Ammon's horn (tissue), 1 donor: Measurements from ENCODE around the gene PGLYRP4.
A peak's percentile ranks its signal among the peaks of the same experiment; 100 is the strongest.
"Not testable (repeated sequence)": the region's sequence is repeated elsewhere in the genome, so short reads cannot be mapped to it uniquely, and the experiment has no call there.

Source experiments
- DNase-seq: peaks from one replicate; pipeline ENCODE4 v3.0.0-alpha.2; 2016; ENCODE audit warnings: low spot score

Gene PGLYRP4

GRCh38 chr1:153356392-153357075 is 7.9 kb upstream of the PGLYRP4 start:
- DNase-seq, result no peak

GRCh38 chr1:153355445-153356071 is 6.9 kb upstream of the PGLYRP4 start:
- peak; percentile 28 for DNase-seq

- DNase-seq, result no peak
These were observed 6.0 kb upstream of the PGLYRP4 start for GRCh38 chr1:153354515-153355193.

- no peak for DNase-seq
These were observed 4.7 kb upstream of the PGLYRP4 start for GRCh38 chr1:153353226-153353947.

GRCh38 chr1:153352523-153352922 is 3.9 kb upstream of the PGLYRP4 start:
- DNase-seq, result peak; percentile 79

DNA sequence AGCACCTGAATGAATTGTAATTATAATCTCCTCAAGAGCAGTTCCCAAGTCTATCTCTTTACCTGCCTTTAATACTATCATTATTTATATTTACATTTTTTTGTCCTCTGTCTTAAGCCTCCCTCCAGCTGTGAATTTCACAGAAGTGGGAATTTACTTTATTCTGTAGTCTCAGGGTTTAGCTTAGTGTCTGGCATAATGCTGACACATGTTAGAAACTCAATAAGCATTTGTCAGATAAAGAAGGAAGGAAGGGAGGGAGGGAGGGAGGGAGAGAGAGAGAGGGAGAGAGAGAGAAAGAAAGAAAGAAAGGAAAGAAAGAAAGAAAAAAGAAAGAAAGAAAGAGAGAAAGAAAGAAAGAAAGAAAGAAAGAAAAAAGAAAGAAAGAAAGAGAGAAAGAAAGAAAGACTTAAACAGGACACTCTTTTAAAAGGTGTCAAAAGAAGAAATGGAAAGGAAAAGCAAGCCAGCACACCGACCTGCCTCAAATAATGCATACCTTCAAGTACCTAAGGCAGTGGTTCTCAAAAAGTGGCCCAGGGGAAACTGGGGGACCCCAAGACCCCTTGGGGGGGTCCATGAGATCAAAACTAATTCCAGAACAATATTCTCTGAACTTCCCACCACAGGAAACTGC is 1.8 kb upstream of the PGLYRP4 start:
- no peak for DNase-seq

GRCh38 chr1:153349363-153350320 is 1.0 kb upstream of the PGLYRP4 start:
- no peak for DNase-seq

- no peak for DNase-seq
These were observed 785 bp downstream of the PGLYRP4 start for GRCh38 chr1:153347856-153348255.

- not testable (repeated sequence) for DNase-seq
These were observed 1.6 kb downstream of the PGLYRP4 start for GRCh38 chr1:153347049-153347448.

DNA sequence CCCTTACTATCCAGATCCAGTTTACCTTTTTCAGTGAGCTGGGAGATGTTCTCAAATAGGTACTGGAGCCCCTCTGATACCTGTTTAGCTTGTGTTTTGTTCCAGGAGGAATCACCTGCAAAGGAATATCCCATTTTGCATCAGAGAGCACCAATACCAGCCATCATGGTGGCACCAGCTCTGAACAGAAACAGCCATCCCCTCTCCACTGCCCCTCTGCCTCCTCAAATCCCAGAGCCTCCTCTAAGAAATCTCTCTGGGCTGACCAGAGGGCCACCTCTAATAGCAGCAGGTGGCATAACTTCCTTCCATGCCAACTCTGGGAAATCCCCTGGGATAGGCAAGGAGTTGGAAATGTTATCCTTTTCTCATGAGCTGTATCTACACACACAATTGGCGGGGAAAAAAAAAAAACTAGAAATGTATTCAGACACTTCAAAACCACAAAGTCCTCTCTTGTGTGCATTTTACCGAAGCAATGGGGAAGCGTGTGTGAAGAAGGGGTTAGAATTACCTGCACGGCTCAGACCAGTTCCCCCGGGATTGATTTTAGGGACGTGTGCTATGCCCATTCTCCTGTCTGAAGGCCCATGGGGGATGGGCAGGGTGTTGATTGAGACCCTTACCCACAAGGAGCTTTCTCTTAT is 2.4 kb downstream of the PGLYRP4 start:
- DNase-seq, result no peak

DNA sequence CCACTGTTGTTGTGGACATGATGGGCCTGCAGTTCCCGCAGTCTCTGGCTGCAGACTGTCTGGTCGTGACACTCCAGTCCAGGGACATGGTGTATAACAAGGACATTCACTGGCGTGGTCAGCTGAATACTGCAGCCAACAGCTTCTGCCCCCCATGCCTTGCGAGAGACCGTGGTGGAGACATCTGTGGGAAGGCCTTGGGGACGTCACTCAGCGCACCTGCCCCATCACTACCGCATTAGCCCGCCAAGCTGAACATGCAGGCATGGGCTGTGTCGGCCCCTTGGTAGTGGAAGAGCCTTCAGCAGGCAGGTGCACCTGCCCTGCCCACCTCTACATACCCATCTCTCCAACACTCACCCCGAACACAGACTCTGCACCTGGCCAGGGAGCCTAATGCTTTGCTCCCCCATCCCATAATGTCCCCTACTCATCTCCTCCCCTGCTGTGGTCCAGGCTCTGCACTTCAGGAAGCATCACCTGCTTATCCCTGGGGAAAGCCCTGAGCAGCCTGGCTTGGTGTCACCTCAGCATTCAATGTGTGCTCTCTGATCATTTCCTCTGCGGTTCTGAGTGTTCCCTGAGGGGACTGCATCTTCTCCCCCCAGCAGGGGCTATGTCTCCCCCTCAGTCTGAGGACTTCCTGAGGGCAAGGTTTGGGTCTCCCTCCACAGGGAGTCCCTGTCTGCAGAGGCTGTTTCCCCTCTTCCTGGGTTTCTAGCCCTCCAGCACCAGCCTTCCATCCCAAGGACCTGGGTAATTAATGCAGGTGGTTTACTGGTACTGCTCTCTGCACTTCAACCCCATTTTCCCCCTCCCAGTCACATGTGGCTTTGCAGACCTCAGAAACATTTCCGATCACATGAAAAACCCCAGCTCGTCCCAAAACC is 3.2 kb downstream of the PGLYRP4 start:
- DNase-seq, result no peak

- DNase-seq, result no peak
These were observed 4.0 kb downstream of the PGLYRP4 start for GRCh38 chr1:153344718-153345025.

- no peak for DNase-seq
These were observed 4.6 kb downstream of the PGLYRP4 start for GRCh38 chr1:153343811-153344717.

DNA sequence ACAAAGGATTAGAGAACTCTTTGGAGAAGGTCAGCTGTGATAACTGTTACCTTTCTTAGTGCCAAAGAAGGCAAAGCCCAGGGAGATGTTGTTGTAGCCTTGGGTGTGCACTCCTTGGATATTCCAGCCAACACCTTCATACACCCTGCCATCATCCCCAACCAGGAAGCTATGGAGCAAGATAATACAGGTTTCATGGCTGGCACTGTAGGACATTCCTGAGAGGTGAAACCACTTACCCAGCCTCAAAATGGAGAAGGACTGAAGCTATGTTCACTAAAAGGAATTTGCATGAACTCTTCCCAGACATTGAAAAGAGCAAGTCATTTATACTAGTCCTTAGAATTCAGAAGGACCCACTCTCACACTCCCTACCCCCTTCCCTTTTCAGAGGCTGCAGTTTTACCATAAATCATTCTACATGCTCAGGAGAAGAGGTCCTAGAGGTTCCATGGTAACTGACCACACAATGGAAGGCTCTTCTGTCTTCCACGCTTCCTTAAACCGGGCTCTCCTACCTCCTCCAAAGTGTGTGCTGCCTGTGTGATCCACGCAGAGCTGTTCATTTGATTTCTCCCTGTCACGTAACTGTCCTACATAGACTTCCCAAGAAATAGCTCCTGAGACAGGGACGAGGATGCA is 5.5 kb downstream of the PGLYRP4 start:
- no peak for DNase-seq

DNA sequence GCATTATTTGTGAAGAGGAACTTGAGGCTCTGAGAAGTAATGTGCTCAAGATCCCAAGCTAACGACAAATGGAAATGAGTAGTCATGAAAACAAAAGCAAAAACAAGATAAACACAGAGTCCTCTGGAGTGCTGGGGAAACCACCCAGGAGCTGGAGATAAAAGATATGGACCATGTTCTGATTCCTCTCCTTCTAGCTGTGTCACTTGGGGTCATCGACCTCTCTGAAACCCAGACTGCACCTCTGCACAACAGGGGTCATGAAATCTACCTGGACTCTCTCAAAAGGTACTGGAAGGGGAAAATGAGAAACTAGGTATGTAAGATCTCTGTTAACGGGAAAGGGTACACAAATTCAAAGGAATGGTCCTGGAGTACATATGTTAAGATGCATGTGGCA is 6.5 kb downstream of the PGLYRP4 start:
- no peak for DNase-seq

DNA sequence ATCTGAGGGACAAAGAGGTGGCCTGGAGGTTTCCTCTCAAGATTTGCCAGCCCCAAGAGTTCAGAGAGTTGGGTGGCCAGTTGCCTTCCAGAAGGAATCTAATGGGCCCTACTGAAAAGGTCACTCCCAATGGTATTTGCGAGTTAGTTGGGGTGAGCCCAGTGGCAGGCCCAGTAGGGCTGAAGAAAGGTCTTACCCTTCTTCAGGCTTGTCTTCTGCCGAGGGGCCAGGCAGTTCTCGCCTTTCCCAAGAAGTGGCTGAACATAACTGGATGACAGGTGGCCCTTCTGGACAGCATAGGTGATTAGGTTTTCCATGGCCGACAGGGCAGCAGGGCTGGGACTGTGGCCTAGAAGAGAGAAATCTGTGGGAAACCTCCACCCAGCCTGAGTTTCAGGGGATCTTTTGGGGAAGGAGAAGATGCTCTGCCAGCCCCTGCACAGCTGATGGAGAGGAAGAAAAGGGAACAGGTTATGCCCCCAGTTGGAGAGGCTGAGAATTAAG is 7.2 kb downstream of the PGLYRP4 start:
- DNase-seq, result no peak

DNA sequence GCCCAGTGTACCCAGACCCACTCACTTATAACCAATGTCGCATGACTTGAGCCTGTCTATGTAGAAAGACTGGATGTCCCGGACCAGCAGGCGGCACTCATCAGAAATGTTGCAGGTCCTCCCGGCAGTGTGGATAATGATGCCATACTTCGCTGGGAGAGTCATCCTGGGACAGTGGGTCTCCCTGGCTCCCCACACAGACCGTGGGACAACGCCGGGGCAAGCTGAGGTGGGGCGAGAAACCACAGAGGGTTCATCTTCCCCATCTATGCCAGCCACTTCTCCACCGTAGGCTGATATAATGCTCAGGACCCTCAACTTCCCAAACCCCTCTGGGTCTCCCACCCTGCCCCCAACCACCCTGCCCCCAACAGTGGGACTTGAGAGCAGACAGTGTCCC is 8.3 kb downstream of the PGLYRP4 start:
- no peak for DNase-seq

- DNase-seq, result no peak
These were observed 8.8 kb downstream of the PGLYRP4 start for GRCh38 chr1:153339802-153340201.
